Common myeloid progenitor, CD34-positive (primary cell): ENCODE results near the gene DKK1.

Experiments
- CTCF ChIA-PET: fragments of 350-600 bp; sonication (Branson Sonifier 250); formaldehyde crosslinking; loops from one replicate; lab custom pipeline; 2021; ENCODE audit warnings: antibody characterized with exemption; lab: Charles Lee
- POLR2A ChIA-PET: fragments of 350-600 bp; sonication (Branson Sonifier 250); formaldehyde crosslinking; loops from one replicate; lab custom pipeline; 2021; ENCODE audit warnings: antibody characterized with exemption; lab: Charles Lee
- DNase-seq, 3 donors: peaks; one replicate each; pipeline versions ENCODE4 v3.0.0 to v3.0.0-alpha.2; 2013
- H3K27ac ChIP-seq, 2 experiments: 1 replicate in 1 of 2; 2 replicates in 1 of 2; pipeline ENCODE4 v1.7.0; 2013; ENCODE audit warnings: inconsistent platforms in 2 of 2, low read length in 2 of 2, mild to moderate bottlenecking in 2 of 2, low read depth in 1 of 2, moderate library complexity in 1 of 2; ENCODE audit not compliant: severe bottlenecking in 2 of 2, insufficient read depth in 1 of 2, poor library complexity in 1 of 2
- H3K27me3 ChIP-seq, 5 experiments: replicated peaks in 2 of 5; 1 replicate in 3 of 5; 2 replicates in 2 of 5; pipeline versions ENCODE4 v1.6.1 to v1.7.0; 2013; ENCODE audit warnings: low read length in 4 of 5, mild to moderate bottlenecking in 2 of 5, moderate library complexity in 2 of 5, inconsistent platforms in 1 of 5; ENCODE audit not compliant: insufficient read depth in 5 of 5, control insufficient read depth in 4 of 5
- H3K36me3 ChIP-seq, 4 experiments: 1 replicate in 2 of 4; 2 replicates in 2 of 4; pipeline versions ENCODE4 v1.6.1 to v1.7.0; 2013; ENCODE audit warnings: low read length in 3 of 4, control low read depth in 1 of 4, mild to moderate bottlenecking in 1 of 4; ENCODE audit not compliant: control insufficient read depth in 4 of 4, insufficient read depth in 4 of 4
- H3K4me1 ChIP-seq, 4 experiments: 1 replicate in 3 of 4; 2 replicates in 1 of 4; pipeline versions ENCODE4 v1.6.1 to v1.7.1; 2013; ENCODE audit warnings: low read length in 3 of 4, mild to moderate bottlenecking in 3 of 4, control low read depth in 1 of 4, inconsistent platforms in 1 of 4, moderate library complexity in 1 of 4; ENCODE audit not compliant: control insufficient read depth in 4 of 4, insufficient read depth in 4 of 4; ENCODE audit errors: control extremely low read depth in 1 of 4
- H3K4me3 ChIP-seq, 7 experiments: 1 replicate in 4 of 7; 2 replicates in 3 of 7; pipeline versions ENCODE4 v1.5.1 to v1.7.0; 2013; ENCODE audit warnings: mild to moderate bottlenecking in 7 of 7, low read length in 6 of 7, moderate library complexity in 6 of 7, inconsistent platforms in 2 of 7, low read depth in 2 of 7, control low read depth in 1 of 7; ENCODE audit not compliant: insufficient read depth in 4 of 7, control insufficient read depth in 1 of 7; ENCODE audit errors: extremely low read depth in 1 of 7
- H3K9me3 ChIP-seq, 5 experiments: 1 replicate in 4 of 5; 2 replicates in 1 of 5; pipeline versions ENCODE4 v1.6.1 to v1.7.1; 2013; ENCODE audit warnings: low read length in 4 of 5, mild to moderate bottlenecking in 2 of 5, inconsistent platforms in 1 of 5, low read depth in 1 of 5, moderate library complexity in 1 of 5; ENCODE audit not compliant: control insufficient read depth in 4 of 5, insufficient read depth in 2 of 5; ENCODE audit errors: control extremely low read depth in 1 of 5
- WGBS: methylation state at CpG from one replicate; pipeline ENCODE4 v1.1.5; 2013; ENCODE audit not compliant: insufficient coverage; 5-methylcytosine and 5-hydroxymethylcytosine counted together

The DKK1 gene

DNA sequence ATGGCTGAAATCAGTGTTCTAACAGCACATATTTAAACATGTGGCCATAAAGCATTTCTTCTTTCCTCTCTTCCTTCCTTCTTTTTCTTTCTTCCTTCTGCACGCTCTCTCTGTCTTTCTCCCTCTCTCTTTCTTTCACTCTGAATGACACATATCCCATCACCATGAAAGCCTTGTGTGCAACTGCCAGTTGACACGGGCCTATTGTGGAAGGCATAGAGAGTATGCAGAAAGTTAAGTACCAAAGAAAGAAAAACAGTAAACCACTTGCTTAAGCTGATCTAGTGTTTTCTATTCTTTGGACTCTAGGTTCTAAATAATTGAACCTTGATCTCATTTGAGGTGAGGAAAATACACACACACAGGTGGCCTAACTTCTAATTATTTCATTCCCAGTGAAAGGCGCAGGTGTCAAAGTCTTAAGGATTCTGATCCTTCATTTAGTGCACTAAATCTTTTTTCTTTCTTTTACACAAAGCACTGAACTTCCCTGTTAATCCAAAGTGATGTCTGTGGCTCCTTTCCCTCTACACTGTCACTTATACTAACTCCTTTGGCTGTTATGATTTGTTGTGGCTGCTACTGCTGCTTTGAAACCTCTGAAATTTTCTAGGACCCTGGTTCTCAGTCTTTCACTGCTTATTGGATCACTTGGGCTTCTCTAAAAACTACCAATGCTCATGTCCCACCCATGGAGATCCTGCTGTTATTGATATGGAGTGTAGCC lies 17.7 kb downstream of the DKK1 start:
- no peak for DNase-seq
- no peaks in the 10 kb centered on the region for H3K9me3 ChIP-seq
- WGBS = 90% methylated on average over 2 of the region's 3 CpGs
- H3K36me3 ChIP-seq = no peaks in the 10 kb centered on the region
- POLR2A ChIA-PET = interaction anchor here (0.6 kb wide), 1 partner anchor 133 kb away, joined by 4 read pairs; no protein-coding TSS in a partner anchor
- no peaks in the 10 kb centered on the region for H3K4me1 ChIP-seq
- H3K4me3 ChIP-seq = no peak overlapping the region
- no peak overlapping the region for H3K27ac ChIP-seq
- H3K27me3 ChIP-seq = no peaks in the 10 kb centered on the region
- CTCF ChIA-PET = no interaction called here

DNA sequence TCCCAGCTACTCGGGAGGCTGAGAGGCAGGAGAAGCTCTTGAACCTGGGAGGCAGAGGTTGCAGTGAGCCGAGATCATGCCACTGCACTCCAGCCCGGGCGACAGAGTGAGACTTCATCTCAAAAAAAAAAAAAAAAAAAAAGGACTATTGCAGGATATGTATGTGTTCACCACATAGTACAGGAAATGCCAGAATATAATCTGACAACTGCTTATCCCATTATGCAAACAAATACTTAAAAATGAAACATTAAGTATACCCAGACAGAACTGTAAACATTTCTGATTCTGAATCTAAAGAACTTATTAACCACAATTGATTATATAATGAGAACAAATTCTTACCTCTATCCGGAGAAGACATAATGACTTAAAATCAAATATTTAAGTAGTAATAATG lies 18.7 kb downstream of the DKK1 start:
- Histone ChIP-seq H3K27ac (no peak overlapping the region), H3K27me3 (no peaks in the 10 kb centered on the region), H3K36me3 (no peaks in the 10 kb centered on the region), H3K4me1 (no peaks in the 10 kb centered on the region), H3K4me3 (no peak overlapping the region), H3K9me3 (no peaks in the 10 kb centered on the region)
- POLR2A ChIA-PET = interaction anchor here (0.6 kb wide), 1 partner anchor 132 kb away, joined by 4 read pairs; no protein-coding TSS in a partner anchor
- CTCF ChIA-PET = no interaction called here
- 88% methylated on average over 1 of the region's 5 CpGs for WGBS
- no peak for DNase-seq

DNA sequence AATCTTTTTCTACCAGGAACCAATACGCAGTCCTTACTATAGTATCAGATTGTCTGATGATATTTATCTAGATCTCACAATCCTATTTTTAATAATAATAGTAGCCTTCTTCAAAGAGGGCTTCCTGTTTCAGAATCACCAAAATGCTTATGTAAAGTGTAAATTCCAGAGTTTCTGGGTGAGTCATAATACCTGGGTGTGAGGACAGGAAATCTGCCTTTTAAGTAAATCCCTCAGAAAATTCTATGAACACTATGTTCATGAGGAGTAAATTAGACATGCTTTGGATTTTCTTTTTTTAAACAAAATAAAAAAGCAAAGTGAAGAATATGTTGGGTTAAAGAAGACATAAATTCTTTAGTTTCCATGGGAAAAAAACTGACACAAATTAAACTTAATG lies 20.5 kb downstream of the DKK1 start:
- no peaks in the 10 kb centered on the region for H3K9me3 ChIP-seq
- WGBS = no CpG with 5 or more reads among the region's 1 CpG
- H3K4me1 ChIP-seq = no peaks in the 10 kb centered on the region
- ChIA-PET CTCF (no interaction called here), POLR2A (no interaction called here)
- no peaks in the 10 kb centered on the region for H3K27me3 ChIP-seq
- H3K36me3 ChIP-seq = no peaks in the 10 kb centered on the region
- H3K4me3 ChIP-seq = no peak overlapping the region
- no peak for DNase-seq
- H3K27ac ChIP-seq = no peak overlapping the region

GRCh38 chr10:52335665-52336064 lies 21.6 kb downstream of the DKK1 start:
- no peaks in the 10 kb centered on the region for H3K9me3 ChIP-seq
- H3K4me3 ChIP-seq = no peak overlapping the region
- no peaks in the 10 kb centered on the region for H3K36me3 ChIP-seq
- ChIA-PET POLR2A (no interaction called here), CTCF (interaction anchor here (0.9 kb wide), 1 partner anchor 34 kb away, joined by 4 read pairs; no protein-coding TSS in a partner anchor)
- no CpG with 5 or more reads among the region's 1 CpG for WGBS
- H3K27me3 ChIP-seq = no peaks in the 10 kb centered on the region
- H3K4me1 ChIP-seq = no peaks in the 10 kb centered on the region
- H3K27ac ChIP-seq = no peak overlapping the region
- DNase-seq = no peak

DNA sequence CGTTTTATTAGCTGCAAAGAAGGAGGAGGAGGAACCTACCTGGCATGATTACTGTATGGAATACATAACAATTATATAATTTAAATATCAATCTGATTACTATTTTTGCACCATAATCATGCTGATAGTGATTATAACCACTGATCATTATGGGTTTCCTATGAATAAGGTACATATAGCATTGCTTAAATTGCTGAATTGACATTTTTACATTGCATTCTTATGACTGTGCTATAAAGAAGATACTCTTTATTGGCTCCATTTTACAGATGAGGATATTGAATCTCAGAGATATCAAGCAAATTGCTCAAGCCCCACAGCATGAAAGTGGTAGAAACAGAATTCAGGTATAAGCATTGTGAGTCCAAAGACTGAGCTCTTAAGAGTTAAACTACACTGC lies 23.1 kb downstream of the DKK1 start:
- Histone ChIP-seq H3K9me3 (no peaks in the 10 kb centered on the region), H3K4me3 (no peak overlapping the region), H3K27ac (no peak overlapping the region), H3K36me3 (no peaks in the 10 kb centered on the region), H3K4me1 (no peaks in the 10 kb centered on the region), H3K27me3 (peaks cover 0 to 2% (median 0%) of the 10 kb centered on the region in 5 experiments)
- DNase-seq = no peak
- ChIA-PET CTCF (interaction anchor here (1.0 to 2.5 kb wide), 4 partner anchors 11 to 29 kb away, joined by 3 to 9 read pairs (median 3); no protein-coding TSS in a partner anchor), POLR2A (interaction anchor here (0.5 kb wide), 1 partner anchor 15 kb away, joined by 3 read pairs; no protein-coding TSS in a partner anchor)
- no CpG with 5 or more reads among the region's 1 CpG for WGBS

DNA sequence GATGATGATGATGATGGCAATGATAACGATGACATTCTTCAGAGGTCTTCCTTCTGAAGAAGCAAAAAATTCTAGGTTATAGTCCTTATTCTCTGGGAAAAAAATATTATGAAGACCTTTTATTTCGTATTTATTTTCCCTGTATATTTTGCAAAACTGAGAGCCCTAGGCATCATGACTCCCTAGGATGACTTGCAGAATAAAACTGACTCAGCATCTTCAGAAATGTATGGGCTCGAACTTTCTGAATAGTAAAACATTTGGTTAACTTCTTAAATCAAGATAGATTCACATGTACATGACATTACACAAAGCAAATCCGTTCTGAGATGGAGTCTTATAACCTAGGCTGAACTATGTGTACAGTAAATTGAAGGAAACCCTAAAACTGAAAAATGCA lies 29.4 kb downstream of the DKK1 start:
- peak in 2 of 3 donors; percentile 37 to 48 for DNase-seq
- 100% methylated on average over 1 of the region's 4 CpGs for WGBS
- peaks cover 0 to 5% (median 0%) of the 10 kb centered on the region in 5 experiments for H3K9me3 ChIP-seq
- ChIA-PET CTCF (no interaction called here), POLR2A (no interaction called here)
- no peaks in the 10 kb centered on the region for H3K4me1 ChIP-seq
- no peak overlapping the region for H3K4me3 ChIP-seq
- H3K27ac ChIP-seq = no peak overlapping the region
- peaks cover 0 to 2% (median 0%) of the 10 kb centered on the region in 5 experiments for H3K27me3 ChIP-seq
- H3K36me3 ChIP-seq = no peaks in the 10 kb centered on the region
